Peyer's patch (tissue), 4 donors: ENCODE results near the gene FAR2.

ENCODE experiments used
- POLR2A ChIP-seq, 2 donors: fragments of 450-650 bp; IDR thresholded peaks; one replicate each; pipeline ENCODE4 v1.5.1; 2017; ENCODE audit warnings: antibody characterized with exemption in 2 of 2, mild to moderate bottlenecking in 2 of 2, moderate library complexity in 2 of 2
- TF ChIP-seq, protein P1 (sequence below), 6 experiments: fragments of 450-650 bp in 4 of 6; fragments of 200-600 bp in 2 of 6; sonication (generic) in 1 of 6; IDR thresholded peaks; one replicate each; pipeline ENCODE4 v1.5.1; 2017 to 2019; ENCODE audit warnings: antibody characterized with exemption in 6 of 6, mild to moderate bottlenecking in 3 of 6, moderate library complexity in 1 of 6

DNA sequence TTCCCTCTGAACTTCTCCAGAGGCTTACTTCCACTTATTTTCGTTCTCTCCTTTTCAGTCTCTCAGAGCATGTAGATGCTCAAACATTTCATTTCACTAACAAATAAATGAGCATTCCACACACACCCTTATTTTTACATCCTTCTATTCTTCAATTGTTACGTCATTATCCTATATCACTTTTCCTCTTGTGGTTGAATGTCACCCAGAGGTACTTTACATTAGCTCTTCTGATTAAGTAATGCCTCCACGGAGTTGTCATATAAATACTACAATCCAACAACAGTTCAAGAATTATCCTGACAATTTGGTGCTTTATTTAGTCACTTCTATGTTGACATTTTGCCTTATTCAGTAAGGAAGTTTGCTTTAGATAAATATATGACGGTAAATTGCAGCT lies 18.4 kb downstream of the FAR2 start:
- TF ChIP-seq, protein P1, sequence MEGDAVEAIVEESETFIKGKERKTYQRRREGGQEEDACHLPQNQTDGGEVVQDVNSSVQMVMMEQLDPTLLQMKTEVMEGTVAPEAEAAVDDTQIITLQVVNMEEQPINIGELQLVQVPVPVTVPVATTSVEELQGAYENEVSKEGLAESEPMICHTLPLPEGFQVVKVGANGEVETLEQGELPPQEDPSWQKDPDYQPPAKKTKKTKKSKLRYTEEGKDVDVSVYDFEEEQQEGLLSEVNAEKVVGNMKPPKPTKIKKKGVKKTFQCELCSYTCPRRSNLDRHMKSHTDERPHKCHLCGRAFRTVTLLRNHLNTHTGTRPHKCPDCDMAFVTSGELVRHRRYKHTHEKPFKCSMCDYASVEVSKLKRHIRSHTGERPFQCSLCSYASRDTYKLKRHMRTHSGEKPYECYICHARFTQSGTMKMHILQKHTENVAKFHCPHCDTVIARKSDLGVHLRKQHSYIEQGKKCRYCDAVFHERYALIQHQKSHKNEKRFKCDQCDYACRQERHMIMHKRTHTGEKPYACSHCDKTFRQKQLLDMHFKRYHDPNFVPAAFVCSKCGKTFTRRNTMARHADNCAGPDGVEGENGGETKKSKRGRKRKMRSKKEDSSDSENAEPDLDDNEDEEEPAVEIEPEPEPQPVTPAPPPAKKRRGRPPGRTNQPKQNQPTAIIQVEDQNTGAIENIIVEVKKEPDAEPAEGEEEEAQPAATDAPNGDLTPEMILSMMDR (IDR thresholded peaks at IDR 0.05), result no peak
- no peak for TF ChIP-seq POLR2A (IDR thresholded peaks at IDR 0.05)
